GM10248 (cell line): ENCODE results near the gene WDR19.
"Not testable (repeated sequence)": the region's sequence is repeated elsewhere in the genome, so short reads cannot be mapped to it uniquely, and the experiment has no call there.

Experiments used
- CTCF ChIA-PET: fragments of 300-600 bp; sonication (Branson Sonifier 250); formaldehyde crosslinking; extraction: SDS; loops from one replicate; lab custom pipeline; 2021; ENCODE audit warnings: antibody characterized with exemption; lab: Yijun Ruan, JAX
- POLR2A ChIA-PET: fragments of 350-650 bp; sonication (Branson Sonifier 250); formaldehyde crosslinking; extraction: SDS; loops from one replicate; lab custom pipeline; 2020; ENCODE audit warnings: antibody characterized with exemption; lab: Yijun Ruan, JAX
- DNase-seq: peaks from one replicate; pipeline ENCODE4 v3.0.0; 2012; ENCODE audit errors: extremely low spot score
- TF ChIP-seq, protein P1 (sequence below): IDR thresholded peaks from 2 replicates; pipeline ENCODE4 v1.5.1; 2012; ENCODE audit warnings: mild to moderate bottlenecking, low read depth; ENCODE audit errors: extremely low read depth, missing control alignments, control extremely low read depth

The WDR19 gene

GRCh38 chr4:39181905-39182638, at the start of gene WDR19:
Gene WDR19, plus strand, starts transcription at chr4:39182529. Its CDS starts 29 bp downstream, at chr4:39182558.
- DNase-seq, result peak; percentile 97
- CTCF ChIA-PET, result interaction anchor here (0.6 to 3.9 kb wide), 12 partner anchors 10 to 326 kb away, joined by 3 to 14 read pairs (median 5); no protein-coding TSS in a partner anchor
- TF ChIP-seq, protein P1, sequence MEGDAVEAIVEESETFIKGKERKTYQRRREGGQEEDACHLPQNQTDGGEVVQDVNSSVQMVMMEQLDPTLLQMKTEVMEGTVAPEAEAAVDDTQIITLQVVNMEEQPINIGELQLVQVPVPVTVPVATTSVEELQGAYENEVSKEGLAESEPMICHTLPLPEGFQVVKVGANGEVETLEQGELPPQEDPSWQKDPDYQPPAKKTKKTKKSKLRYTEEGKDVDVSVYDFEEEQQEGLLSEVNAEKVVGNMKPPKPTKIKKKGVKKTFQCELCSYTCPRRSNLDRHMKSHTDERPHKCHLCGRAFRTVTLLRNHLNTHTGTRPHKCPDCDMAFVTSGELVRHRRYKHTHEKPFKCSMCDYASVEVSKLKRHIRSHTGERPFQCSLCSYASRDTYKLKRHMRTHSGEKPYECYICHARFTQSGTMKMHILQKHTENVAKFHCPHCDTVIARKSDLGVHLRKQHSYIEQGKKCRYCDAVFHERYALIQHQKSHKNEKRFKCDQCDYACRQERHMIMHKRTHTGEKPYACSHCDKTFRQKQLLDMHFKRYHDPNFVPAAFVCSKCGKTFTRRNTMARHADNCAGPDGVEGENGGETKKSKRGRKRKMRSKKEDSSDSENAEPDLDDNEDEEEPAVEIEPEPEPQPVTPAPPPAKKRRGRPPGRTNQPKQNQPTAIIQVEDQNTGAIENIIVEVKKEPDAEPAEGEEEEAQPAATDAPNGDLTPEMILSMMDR, result peak; percentile 52
- POLR2A ChIA-PET, result no interaction called here

DNA sequence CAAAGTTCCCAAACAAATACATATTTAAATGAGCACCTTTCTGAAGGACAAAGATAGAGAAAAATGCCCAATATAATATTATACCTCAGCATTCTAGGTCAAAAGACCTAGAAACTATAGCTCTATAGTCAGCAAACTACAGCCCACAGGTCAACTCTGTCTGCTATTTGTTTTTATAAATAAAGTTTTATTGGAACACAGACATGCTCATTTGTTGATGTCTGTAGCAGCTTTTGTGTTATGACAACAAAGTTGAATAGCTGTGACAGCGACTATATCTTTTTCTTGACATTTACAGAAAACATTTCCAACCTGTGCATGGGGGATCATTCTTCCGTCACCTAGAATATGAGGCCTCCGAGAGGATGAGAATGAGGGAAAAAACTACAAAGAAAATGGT, 48.7 kb upstream of the WDR19 start:
- POLR2A ChIA-PET, result no interaction called here

GRCh38 chr4:39134683-39135306, 47.5 kb upstream of the WDR19 start:
- DNase-seq, result no peak
- TF ChIP-seq, protein P1, result no peak
- POLR2A ChIA-PET, result no interaction called here
- CTCF ChIA-PET, result interaction anchor here (0.6 to 5.3 kb wide), 49 partner anchors 9 to 815 kb away, joined by 3 to 77 read pairs (median 5); partner anchors contain the start of genes FAM114A1, TLR10 and WDR19

More for the DNA sequence above, 48.7 kb upstream of the WDR19 start:
- CTCF ChIA-PET, result interaction anchor here (0.6 to 5.3 kb wide), 16 partner anchors 8 to 814 kb away, joined by 3 to 77 read pairs (median 6); partner anchors contain the start of gene WDR19
- no peak for DNase-seq
- TF ChIP-seq, protein P1, result no peak

- POLR2A ChIA-PET, CTCF ChIA-PET: not testable (repeated sequence)
Measured at GRCh38 chr4:39138227-39138626, 44.1 kb upstream of the WDR19 start.

GRCh38 chr4:39146211-39146610, 36.1 kb upstream of the WDR19 start:
- POLR2A ChIA-PET, result no interaction called here
- CTCF ChIA-PET, result interaction anchor here (1.0 to 5.6 kb wide), 5 partner anchors 8 to 36 kb away, joined by 3 to 33 read pairs (median 4); partner anchors contain the start of gene WDR19
- TF ChIP-seq, protein P1, result no peak
- DNase-seq, result no peak

More at GRCh38 chr4:39138227-39138626, 44.1 kb upstream of the WDR19 start:
- DNase-seq, result not testable (repeated sequence)

GRCh38 chr4:39154009-39154408, 28.3 kb upstream of the WDR19 start:
- CTCF ChIA-PET, result interaction anchor here (0.9 to 1.2 kb wide), 3 partner anchors 8 to 20 kb away, joined by 4 to 7 read pairs (median 4); no protein-coding TSS in a partner anchor
- POLR2A ChIA-PET, result no interaction called here
- TF ChIP-seq, protein P1, result no peak
- no peak for DNase-seq
